ENCODE results near the gene CACNA1S. TPM values are rescaled to one million over a fixed set of nuclear protein-coding genes. Genes with fewer than 3 reads are reported as not detected.

CACNA1S gene
- total RNA-seq, 1 donor from 2014 or later: 0.08 TPM

GRCh38 chr1:201077736-201078135, 34.5 kb downstream of the CACNA1S start:
- TF ChIP-seq CTCF (IDR thresholded peaks at IDR 0.05; ENCODE audit: unreplicated experiment): no peak
- DNase-seq (ENCODE audit: low spot score): no peak
- Mint-ChIP-seq H3K4me1 (ENCODE audit: unreplicated experiment) (peaks cover 34% of the 10 kb centered on the region), H3K4me3 (ENCODE audit: unreplicated experiment) (no peak overlapping the region), H3K27me3 (ENCODE audit: unreplicated experiment) (peaks cover 6% of the 10 kb centered on the region), H3K36me3 (ENCODE audit: low read depth, unreplicated experiment) (no peaks in the 10 kb centered on the region), H3K27ac (ENCODE audit: unreplicated experiment) (no peak overlapping the region), H3K9me3 (ENCODE audit: unreplicated experiment) (no peaks in the 10 kb centered on the region)

- Mint-ChIP-seq H3K27me3 (ENCODE audit: unreplicated experiment) (peaks cover 4% of the 10 kb centered on the region), H3K27ac (ENCODE audit: unreplicated experiment) (no peak overlapping the region), H3K4me1 (ENCODE audit: unreplicated experiment) (peaks cover 31% of the 10 kb centered on the region), H3K36me3 (ENCODE audit: low read depth, unreplicated experiment) (no peaks in the 10 kb centered on the region), H3K9me3 (ENCODE audit: unreplicated experiment) (no peaks in the 10 kb centered on the region), H3K4me3 (ENCODE audit: unreplicated experiment) (no peak overlapping the region)
- no peak for DNase-seq (ENCODE audit: low spot score)
- no peak for TF ChIP-seq CTCF (IDR thresholded peaks at IDR 0.05; ENCODE audit: unreplicated experiment)
Measured at GRCh38 chr1:201077116-201077515, 35.1 kb downstream of the CACNA1S start.

- Mint-ChIP-seq H3K9me3 (ENCODE audit: unreplicated experiment) (no peaks in the 10 kb centered on the region), H3K4me3 (ENCODE audit: unreplicated experiment) (no peak overlapping the region), H3K27ac (ENCODE audit: unreplicated experiment) (no peak overlapping the region), H3K36me3 (ENCODE audit: low read depth, unreplicated experiment) (no peaks in the 10 kb centered on the region), H3K4me1 (ENCODE audit: unreplicated experiment) (peaks cover 31% of the 10 kb centered on the region), H3K27me3 (ENCODE audit: unreplicated experiment) (peaks cover 4% of the 10 kb centered on the region)
- DNase-seq (ENCODE audit: low spot score): no peak
- TF ChIP-seq CTCF (IDR thresholded peaks at IDR 0.05; ENCODE audit: unreplicated experiment): no peak
Measured at GRCh38 chr1:201076092-201076491, 36.1 kb downstream of the CACNA1S start.

GRCh38 chr1:201074018-201074417, 38.2 kb downstream of the CACNA1S start:
- no peak for DNase-seq (ENCODE audit: low spot score)
- TF ChIP-seq CTCF (IDR thresholded peaks at IDR 0.05; ENCODE audit: unreplicated experiment): no peak

GRCh38 chr1:201072922-201073321, 39.3 kb downstream of the CACNA1S start:
- Mint-ChIP-seq H3K27me3 (ENCODE audit: unreplicated experiment) (peaks cover 3% of the 10 kb centered on the region), H3K9me3 (ENCODE audit: unreplicated experiment) (no peaks in the 10 kb centered on the region), H3K4me3 (ENCODE audit: unreplicated experiment) (no peak overlapping the region), H3K36me3 (ENCODE audit: low read depth, unreplicated experiment) (no peaks in the 10 kb centered on the region), H3K27ac (ENCODE audit: unreplicated experiment) (no peak overlapping the region), H3K4me1 (ENCODE audit: unreplicated experiment) (peaks cover 21% of the 10 kb centered on the region)
- TF ChIP-seq CTCF (IDR thresholded peaks at IDR 0.05; ENCODE audit: unreplicated experiment): no peak
- DNase-seq (ENCODE audit: low spot score): no peak

More at GRCh38 chr1:201074018-201074417, 38.2 kb downstream of the CACNA1S start:
- no peak overlapping the region for H3K27ac Mint-ChIP-seq (ENCODE audit: unreplicated experiment)
- no peaks in the 10 kb centered on the region for H3K36me3 Mint-ChIP-seq (ENCODE audit: low read depth, unreplicated experiment)
- H3K4me3 Mint-ChIP-seq (ENCODE audit: unreplicated experiment): no peak overlapping the region
- H3K4me1 Mint-ChIP-seq (ENCODE audit: unreplicated experiment): peaks cover 21% of the 10 kb centered on the region
- H3K9me3 Mint-ChIP-seq (ENCODE audit: unreplicated experiment): no peaks in the 10 kb centered on the region
- peaks cover 4% of the 10 kb centered on the region for H3K27me3 Mint-ChIP-seq (ENCODE audit: unreplicated experiment)
